Measurements from ENCODE around the gene FAM131C.
"Not testable (repeated sequence)": the region's sequence is repeated elsewhere in the genome, so short reads cannot be mapped to it uniquely, and the experiment has no call there.

Gene FAM131C

DNA sequence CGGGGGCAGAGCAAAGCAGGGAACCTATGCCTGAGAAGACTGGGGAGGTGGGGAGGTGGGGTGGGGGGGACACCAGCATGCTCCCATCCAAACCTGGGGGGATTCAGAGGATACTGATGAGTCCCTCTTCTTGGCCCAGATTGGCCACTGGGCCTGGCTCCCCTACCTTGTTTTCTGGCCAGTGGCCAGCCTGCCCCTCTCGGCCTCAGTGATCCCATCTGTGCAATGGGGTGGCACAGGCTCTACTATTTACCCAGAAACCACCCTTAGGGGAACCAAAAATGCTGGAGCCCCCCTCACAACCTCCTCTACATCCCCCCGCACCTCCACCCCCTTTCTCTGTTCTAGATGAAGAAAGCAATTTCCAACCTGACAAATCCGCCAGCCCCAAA, 16.9 kb downstream of the FAM131C start:
- H3K36me3 ChIP-seq (ENCODE audit: insufficient read depth, low read length); H3K27me3 ChIP-seq (ENCODE audit: insufficient read depth, low read length); H2AFZ ChIP-seq (ENCODE audit: low read depth, low read length); H3K4me1 ChIP-seq (ENCODE audit: insufficient read depth, low read length); H3K9me3 ChIP-seq (ENCODE audit: low read length); H3K4me3 ChIP-seq (ENCODE audit: low read length): not testable (repeated sequence)

GRCh38 chr1:16055613-16056520, 17.6 kb downstream of the FAM131C start:
- H3K4me1 ChIP-seq (ENCODE audit: insufficient read depth, low read length) = no peaks in the 10 kb centered on the region
- H3K4me3 ChIP-seq (ENCODE audit: low read length) = no peak overlapping the region
- no peaks in the 10 kb centered on the region for H3K9me3 ChIP-seq (ENCODE audit: low read length)
- no peaks in the 10 kb centered on the region for H3K36me3 ChIP-seq (ENCODE audit: insufficient read depth, low read length)
- H2AFZ ChIP-seq (ENCODE audit: low read depth, low read length) = no peak overlapping the region
- peaks cover 3% of the 10 kb centered on the region for H3K27me3 ChIP-seq (ENCODE audit: insufficient read depth, low read length)

DNA sequence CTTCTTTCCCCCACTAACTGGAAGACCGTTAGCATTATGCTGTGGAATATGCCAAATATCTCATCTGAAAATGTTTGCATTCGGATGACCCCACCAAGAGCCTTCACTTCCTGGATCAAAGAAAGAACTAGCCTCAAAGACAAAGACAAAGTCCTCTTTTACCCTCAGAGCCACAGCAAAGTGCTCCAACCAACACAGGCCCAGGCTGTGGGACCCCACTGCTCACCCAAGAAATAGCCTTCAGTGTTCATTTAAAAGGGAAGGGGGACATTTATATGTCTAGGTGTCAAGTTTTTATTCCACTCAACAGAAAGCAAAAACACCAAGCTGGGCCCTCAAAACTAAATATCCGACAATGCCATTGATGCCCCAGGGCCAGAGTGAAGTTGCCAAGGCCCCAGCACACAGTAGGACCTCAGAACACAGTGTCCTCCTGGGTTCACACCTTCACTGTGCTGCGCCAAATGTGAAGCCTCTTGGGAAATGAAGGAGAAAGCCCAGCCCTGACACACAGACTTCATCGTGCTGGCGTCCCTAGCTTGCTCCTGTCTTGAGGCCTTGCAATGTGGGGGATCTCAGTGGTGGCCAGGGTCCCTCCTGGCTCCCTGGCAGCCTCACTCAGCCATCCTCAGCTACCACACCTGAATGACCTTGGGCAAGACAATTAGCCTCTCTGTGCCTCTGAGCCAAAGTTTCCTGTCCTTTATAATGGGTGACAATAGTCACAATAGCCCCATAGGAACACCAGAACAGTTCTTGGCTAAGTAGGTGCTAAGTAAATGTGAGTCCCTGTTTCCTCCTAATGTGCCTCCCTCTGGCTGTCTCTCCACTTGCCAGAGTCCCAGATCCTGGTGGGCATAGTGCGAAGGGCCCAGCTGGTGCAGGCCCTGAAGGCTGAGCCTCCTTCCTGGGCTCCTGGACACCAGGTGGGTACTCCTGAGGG, 18.6 kb downstream of the FAM131C start:
- no peak overlapping the region for H3K4me3 ChIP-seq (ENCODE audit: low read length)
- H3K9me3 ChIP-seq (ENCODE audit: low read length) = no peaks in the 10 kb centered on the region
- no peaks in the 10 kb centered on the region for H3K36me3 ChIP-seq (ENCODE audit: insufficient read depth, low read length)
- peaks cover 5% of the 10 kb centered on the region for H3K4me1 ChIP-seq (ENCODE audit: insufficient read depth, low read length)
- H2AFZ ChIP-seq (ENCODE audit: low read depth, low read length) = no peak overlapping the region
- H3K27me3 ChIP-seq (ENCODE audit: insufficient read depth, low read length) = no peaks in the 10 kb centered on the region

DNA sequence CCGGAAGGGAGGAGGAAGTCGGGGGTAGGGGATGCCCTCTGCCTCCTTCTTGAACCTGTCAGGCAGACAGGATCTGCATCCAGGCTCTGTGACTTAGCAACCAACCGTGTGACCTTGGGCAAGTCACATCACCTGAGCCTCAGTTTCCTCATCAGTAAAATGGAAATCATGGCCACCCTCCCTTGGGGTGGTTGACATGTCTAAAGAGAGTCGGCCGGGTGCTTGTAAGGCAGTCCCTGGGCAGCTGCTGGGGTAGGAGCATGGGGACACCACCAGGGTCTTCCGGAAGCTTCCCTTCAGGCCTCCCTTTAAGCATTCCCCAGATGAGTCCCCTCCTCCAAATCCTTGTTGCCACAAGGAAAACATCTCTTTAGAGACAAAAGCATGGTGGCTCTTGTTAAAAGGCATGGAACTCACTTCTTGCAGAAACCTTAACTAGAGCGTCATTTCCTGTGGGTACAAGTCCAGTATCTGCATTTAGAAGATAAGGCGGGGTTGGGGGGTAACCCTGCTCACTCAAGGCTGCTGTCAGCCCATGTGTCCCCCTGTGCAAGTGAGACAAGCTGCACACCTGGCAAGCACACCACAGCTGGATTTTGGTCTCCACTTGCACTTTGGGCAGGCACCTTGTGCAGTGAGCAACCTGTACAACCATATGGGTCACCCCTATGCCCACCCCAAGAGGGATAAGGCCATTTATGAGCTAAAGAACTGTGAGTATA, 19.5 kb downstream of the FAM131C start:
- Histone ChIP-seq H3K36me3 (ENCODE audit: insufficient read depth, low read length) (no peaks in the 10 kb centered on the region), H3K27me3 (ENCODE audit: insufficient read depth, low read length) (no peaks in the 10 kb centered on the region), H3K9me3 (ENCODE audit: low read length) (no peaks in the 10 kb centered on the region), H2AFZ (ENCODE audit: low read depth, low read length) (no peak overlapping the region), H3K4me1 (ENCODE audit: insufficient read depth, low read length) (peaks cover 8% of the 10 kb centered on the region), H3K4me3 (ENCODE audit: low read length) (no peak overlapping the region)

DNA sequence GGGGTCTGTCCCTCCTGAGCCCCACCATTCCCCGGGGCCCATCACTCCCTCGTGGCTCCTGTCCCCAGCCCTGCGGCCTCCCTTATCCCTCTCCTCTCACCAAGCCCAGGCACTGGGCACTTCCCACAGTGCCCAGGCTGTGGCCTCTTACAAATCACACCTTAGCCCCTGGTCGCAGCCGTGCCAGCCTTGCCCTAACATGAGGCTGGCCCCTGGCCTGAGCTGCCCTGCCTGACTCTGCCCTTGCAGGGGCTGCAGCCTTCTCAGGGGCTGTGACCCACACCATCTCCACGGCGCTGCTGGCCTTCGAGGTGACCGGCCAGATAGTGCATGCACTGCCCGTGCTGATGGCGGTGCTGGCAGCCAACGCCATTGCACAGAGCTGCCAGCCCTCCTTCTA, 21.5 kb downstream of the FAM131C start:
- peaks cover 12% of the 10 kb centered on the region for H3K4me1 ChIP-seq (ENCODE audit: insufficient read depth, low read length)
- H3K4me3 ChIP-seq (ENCODE audit: low read length); H3K27me3 ChIP-seq (ENCODE audit: insufficient read depth, low read length); H3K9me3 ChIP-seq (ENCODE audit: low read length); H2AFZ ChIP-seq (ENCODE audit: low read depth, low read length); H3K36me3 ChIP-seq (ENCODE audit: insufficient read depth, low read length): not testable (repeated sequence)

GRCh38 chr1:16051039-16051438, 22.4 kb downstream of the FAM131C start:
- Histone ChIP-seq H3K4me3 (ENCODE audit: low read length) (no peak overlapping the region), H3K4me1 (ENCODE audit: insufficient read depth, low read length) (peaks cover 12% of the 10 kb centered on the region), H3K36me3 (ENCODE audit: insufficient read depth, low read length) (no peaks in the 10 kb centered on the region), H2AFZ (ENCODE audit: low read depth, low read length) (no peak overlapping the region), H3K27me3 (ENCODE audit: insufficient read depth, low read length) (no peaks in the 10 kb centered on the region), H3K9me3 (ENCODE audit: low read length) (no peaks in the 10 kb centered on the region)

DNA sequence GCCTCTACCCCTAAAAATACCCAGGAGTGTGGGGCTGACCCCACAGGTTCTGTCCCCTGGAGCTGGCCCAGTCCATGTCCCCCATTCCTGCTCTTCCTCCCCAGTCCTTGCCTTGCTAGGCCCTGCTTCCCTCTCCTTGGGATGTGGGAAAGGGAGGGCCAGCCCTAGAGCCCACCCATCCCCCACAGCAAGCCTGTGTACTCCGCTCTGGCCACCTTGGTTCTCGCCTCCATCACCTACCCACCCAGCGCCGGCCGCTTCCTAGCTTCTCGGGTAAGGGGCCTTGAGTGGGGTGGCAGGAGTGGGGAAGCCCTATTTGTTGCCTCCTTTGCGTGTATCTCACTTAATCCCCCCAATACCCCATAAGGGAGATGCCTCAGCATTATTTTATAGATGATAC, 23.1 kb downstream of the FAM131C start:
- H3K36me3 ChIP-seq (ENCODE audit: insufficient read depth, low read length) = no peaks in the 10 kb centered on the region
- H2AFZ ChIP-seq (ENCODE audit: low read depth, low read length) = no peak overlapping the region
- peaks cover 1% of the 10 kb centered on the region for H3K27me3 ChIP-seq (ENCODE audit: insufficient read depth, low read length)
- H3K9me3 ChIP-seq (ENCODE audit: low read length) = no peaks in the 10 kb centered on the region
- H3K4me3 ChIP-seq (ENCODE audit: low read length) = no peak overlapping the region
- H3K4me1 ChIP-seq (ENCODE audit: insufficient read depth, low read length) = peaks cover 12% of the 10 kb centered on the region

- Histone ChIP-seq H3K4me3 (ENCODE audit: low read length) (peak overlapping the region; percentile 40), H3K9me3 (ENCODE audit: low read length) (no peaks in the 10 kb centered on the region), H3K27me3 (ENCODE audit: insufficient read depth, low read length) (peaks cover 11% of the 10 kb centered on the region), H3K4me1 (ENCODE audit: insufficient read depth, low read length) (peaks cover 12% of the 10 kb centered on the region), H2AFZ (ENCODE audit: low read depth, low read length) (no peak overlapping the region), H3K36me3 (ENCODE audit: insufficient read depth, low read length) (no peaks in the 10 kb centered on the region)
Observed at GRCh38 chr1:16048573-16049189, 24.8 kb downstream of the FAM131C start.

DNA sequence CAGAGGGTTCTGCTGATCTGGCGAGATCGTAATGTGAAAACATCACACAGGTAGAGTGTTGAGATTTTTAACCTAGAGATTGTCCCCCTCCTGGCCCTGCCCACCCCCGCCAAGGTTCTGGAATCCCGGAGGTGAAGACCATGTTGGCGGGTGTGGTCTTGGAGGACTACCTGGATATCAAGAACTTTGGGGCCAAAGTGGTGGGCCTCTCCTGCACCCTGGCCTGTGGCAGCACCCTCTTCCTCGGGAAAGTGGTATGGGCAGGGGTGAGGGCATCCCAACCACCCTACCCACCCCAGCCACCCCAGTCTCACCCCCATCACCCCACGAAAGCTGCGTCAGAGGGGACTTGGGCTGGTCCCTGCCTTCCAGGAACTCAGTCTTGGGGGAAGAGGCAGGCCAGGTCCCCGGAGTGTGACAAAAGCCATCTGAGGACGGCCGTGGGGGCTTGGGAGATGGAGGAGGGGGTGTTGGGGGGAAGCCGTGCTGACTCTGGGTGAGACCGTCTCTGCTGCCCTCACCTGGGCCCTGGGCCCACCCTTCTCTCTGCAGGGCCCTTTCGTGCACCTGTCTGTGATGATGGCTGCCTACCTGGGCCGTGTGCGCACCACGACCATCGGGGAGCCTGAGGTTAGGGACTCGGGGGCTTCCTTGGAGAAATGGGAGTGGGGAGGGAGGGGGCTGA, 25.5 kb downstream of the FAM131C start:
- peaks cover 12% of the 10 kb centered on the region for H3K4me1 ChIP-seq (ENCODE audit: insufficient read depth, low read length)
- H3K9me3 ChIP-seq (ENCODE audit: low read length) = no peaks in the 10 kb centered on the region
- H3K27me3 ChIP-seq (ENCODE audit: insufficient read depth, low read length) = peaks cover 16% of the 10 kb centered on the region
- H3K4me3 ChIP-seq (ENCODE audit: low read length) = no peak overlapping the region
- no peak overlapping the region for H2AFZ ChIP-seq (ENCODE audit: low read depth, low read length)
- H3K36me3 ChIP-seq (ENCODE audit: insufficient read depth, low read length) = no peaks in the 10 kb centered on the region

DNA sequence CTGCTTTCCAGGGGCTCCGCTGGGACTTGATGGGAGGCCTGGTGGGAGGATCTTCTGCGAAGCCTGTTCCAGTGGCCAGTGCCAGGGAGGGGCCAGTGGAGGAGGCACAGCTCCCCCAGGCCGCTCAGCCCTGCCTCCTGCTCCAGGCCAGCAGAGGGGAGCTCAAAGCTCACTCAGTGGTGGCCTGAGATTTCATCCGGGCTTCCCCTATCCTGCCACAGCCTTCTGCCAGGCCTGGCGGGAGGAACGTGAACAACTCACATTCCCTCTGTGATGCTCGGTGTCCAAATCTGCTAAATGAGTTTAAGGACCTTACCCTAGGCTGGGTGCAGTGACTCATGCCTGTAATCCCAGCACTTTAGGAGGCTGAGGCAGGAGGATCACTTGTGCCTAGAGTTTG, 26.6 kb downstream of the FAM131C start:
- Histone ChIP-seq H2AFZ (ENCODE audit: low read depth, low read length) (no peak overlapping the region), H3K4me1 (ENCODE audit: insufficient read depth, low read length) (peaks cover 12% of the 10 kb centered on the region), H3K36me3 (ENCODE audit: insufficient read depth, low read length) (no peaks in the 10 kb centered on the region), H3K27me3 (ENCODE audit: insufficient read depth, low read length) (peaks cover 26% of the 10 kb centered on the region), H3K4me3 (ENCODE audit: low read length) (no peak overlapping the region), H3K9me3 (ENCODE audit: low read length) (no peaks in the 10 kb centered on the region)

DNA sequence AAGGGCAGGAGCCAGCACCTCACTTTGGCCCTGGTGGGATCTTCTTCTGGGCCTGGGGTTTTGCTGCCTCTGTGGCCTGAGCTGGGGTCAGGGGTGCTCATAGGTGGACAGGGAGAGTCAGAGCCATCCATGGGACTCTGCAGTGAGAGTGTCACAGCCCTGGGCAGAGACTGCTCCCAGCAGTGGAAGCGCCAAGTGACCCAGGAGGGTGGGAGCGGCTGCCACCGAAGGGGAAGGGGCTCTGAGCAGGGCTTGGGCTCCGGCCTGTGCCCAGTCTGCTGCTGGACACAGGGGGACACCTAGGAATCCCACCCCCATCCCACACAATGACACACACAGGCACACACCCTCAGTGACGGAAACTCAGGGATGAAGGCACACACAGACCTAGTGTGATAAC, 29.5 kb downstream of the FAM131C start:
- Histone ChIP-seq H3K4me1 (ENCODE audit: insufficient read depth, low read length) (peaks cover 5% of the 10 kb centered on the region), H3K36me3 (ENCODE audit: insufficient read depth, low read length) (no peaks in the 10 kb centered on the region), H2AFZ (ENCODE audit: low read depth, low read length) (no peak overlapping the region), H3K9me3 (ENCODE audit: low read length) (no peaks in the 10 kb centered on the region), H3K27me3 (ENCODE audit: insufficient read depth, low read length) (peaks cover 33% of the 10 kb centered on the region), H3K4me3 (ENCODE audit: low read length) (no peak overlapping the region)

DNA sequence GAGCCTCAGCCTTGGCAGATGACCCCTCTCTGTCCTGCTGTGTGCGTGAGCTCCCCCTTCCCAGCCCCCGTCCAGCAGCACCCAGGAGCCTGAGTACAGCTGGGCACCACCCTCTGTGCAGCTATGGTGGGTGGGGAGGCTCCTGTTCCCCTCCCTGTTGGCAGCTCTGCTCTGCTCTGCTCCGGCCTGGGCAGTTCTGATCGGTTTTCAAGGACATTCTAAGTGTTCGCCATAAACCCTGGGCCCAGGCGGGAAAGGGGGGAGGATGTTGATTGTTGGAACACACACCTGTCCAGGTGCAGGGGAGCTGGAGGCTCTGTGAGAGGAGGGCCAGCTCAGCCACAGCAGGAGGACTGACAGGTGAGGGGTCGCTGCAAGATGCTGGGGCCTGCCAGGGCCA, 29.9 kb downstream of the FAM131C start, which contains the start of gene CLCNKB:
TSS of gene CLCNKB (plus strand) at position 262 of the 400 bp plus-strand sequence. CDS start 711 bp downstream, outside the sequence.
- H3K27me3 ChIP-seq (ENCODE audit: insufficient read depth, low read length) = peaks cover 33% of the 10 kb centered on the region

More for the DNA sequence above, 29.9 kb downstream of the FAM131C start, which contains the start of gene CLCNKB:
- peaks cover under 1% of the 10 kb centered on the region for H3K4me1 ChIP-seq (ENCODE audit: insufficient read depth, low read length)
- H3K9me3 ChIP-seq (ENCODE audit: low read length) = no peaks in the 10 kb centered on the region
- H3K36me3 ChIP-seq (ENCODE audit: insufficient read depth, low read length) = no peaks in the 10 kb centered on the region
- no peak within 1 kb of the TSS for H3K4me3 ChIP-seq (ENCODE audit: low read length)
- H2AFZ ChIP-seq (ENCODE audit: low read depth, low read length) = no peak within 1 kb of the TSS

Measured in neuron (in vitro differentiated cells).